Dendritic cell treated with granulocyte-macrophage colony-stimulating factor and Interleukin-4, amounts not matched to agents 40 ng/mL and 50 ng/mL, for 4 days (primary cell): ENCODE data around the gene BCAS3.
"Not testable (repeated sequence)": the region's sequence is repeated elsewhere in the genome, so short reads cannot be mapped to it uniquely, and the experiment has no call there.

Experiments
- H3K27ac Mint-ChIP-seq: one replicate; pipeline ENCODE4 v1.8.0; 2022; ENCODE audit warnings: mild to moderate bottlenecking, mixed read lengths
- H3K27me3 Mint-ChIP-seq: one replicate; pipeline ENCODE4 v1.8.0; 2022; ENCODE audit warnings: mild to moderate bottlenecking, mixed read lengths
- H3K36me3 Mint-ChIP-seq: one replicate; pipeline ENCODE4 v1.8.0; 2022; ENCODE audit warnings: low read depth, mixed read lengths
- H3K4me1 Mint-ChIP-seq: one replicate; pipeline ENCODE4 v1.8.0; 2022; ENCODE audit warnings: low read depth, mixed read lengths
- H3K4me3 Mint-ChIP-seq: one replicate; pipeline ENCODE4 v1.8.0; 2022; ENCODE audit warnings: mild to moderate bottlenecking, moderate library complexity, mixed read lengths
- H3K9me3 Mint-ChIP-seq: one replicate; pipeline ENCODE4 v1.8.0; 2022; ENCODE audit warnings: mixed read lengths
- intact Hi-C: fragments of 100-400 bp; cut with micrococcal nuclease; formaldehyde crosslinking; loops from one replicate; pipeline ENCODE4 v1.15.0; 2022

BCAS3 gene

DNA sequence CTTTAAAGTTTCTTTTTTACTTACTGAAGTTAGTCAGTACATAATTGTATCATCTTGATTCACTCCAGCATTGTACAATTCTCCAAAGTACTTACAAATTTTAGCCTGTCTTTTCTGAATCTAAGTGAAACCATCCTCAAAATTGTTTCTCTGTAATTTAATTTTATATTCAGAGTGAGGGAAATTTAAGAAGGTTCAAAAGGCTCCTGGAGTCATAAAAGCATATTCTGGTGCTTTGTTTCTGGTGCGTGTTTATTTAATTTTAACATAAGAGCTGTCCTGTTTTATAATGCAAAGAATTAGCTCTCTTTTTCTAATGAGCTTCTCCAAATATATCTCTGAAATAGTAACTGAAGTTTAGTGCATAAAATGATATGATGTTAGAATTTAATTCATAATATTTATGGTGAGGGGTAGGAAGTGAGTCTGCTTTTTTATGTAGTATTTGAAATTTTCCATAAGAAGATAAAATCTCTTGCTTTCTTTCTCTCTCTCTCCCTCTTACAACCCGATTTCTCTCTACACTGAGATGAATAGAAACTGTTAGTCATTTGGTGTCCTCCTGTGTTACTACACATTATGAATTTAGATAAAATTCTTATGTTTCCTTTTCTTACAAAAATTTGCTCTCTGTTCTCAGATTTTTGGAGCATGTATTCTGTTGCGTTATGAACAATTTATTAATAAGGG is 339.8 kb downstream of the BCAS3 start:
- Mint-ChIP-seq H3K4me1 (no peaks in the 10 kb centered on the region), H3K4me3 (no peak overlapping the region), H3K27ac (no peak overlapping the region), H3K9me3 (no peaks in the 10 kb centered on the region), H3K36me3 (peaks cover 5% of the 10 kb centered on the region), H3K27me3 (no peaks in the 10 kb centered on the region)
- intact Hi-C loops = no loop called here

GRCh38 chr17:61018938-61019337 is 341.3 kb downstream of the BCAS3 start:
- Mint-ChIP-seq H3K4me3 (no peak overlapping the region), H3K27ac (no peak overlapping the region)

GRCh38 chr17:61023996-61024395 is 346.3 kb downstream of the BCAS3 start:
- no peaks in the 10 kb centered on the region for H3K27me3 Mint-ChIP-seq
- no peaks in the 10 kb centered on the region for H3K4me1 Mint-ChIP-seq
- H3K4me3 Mint-ChIP-seq = no peak overlapping the region
- no peak overlapping the region for H3K27ac Mint-ChIP-seq
- intact Hi-C loops = no loop called here
- no peaks in the 10 kb centered on the region for H3K36me3 Mint-ChIP-seq
- H3K9me3 Mint-ChIP-seq = no peaks in the 10 kb centered on the region

More at GRCh38 chr17:61018938-61019337, 341.3 kb downstream of the BCAS3 start:
- Mint-ChIP-seq H3K4me1 (no peaks in the 10 kb centered on the region), H3K27me3 (no peaks in the 10 kb centered on the region), H3K9me3 (no peaks in the 10 kb centered on the region), H3K36me3 (peaks cover 5% of the 10 kb centered on the region)
- intact Hi-C loops = no loop called here

GRCh38 chr17:61026818-61027217 is 349.2 kb downstream of the BCAS3 start:
- Mint-ChIP-seq H3K36me3 (no peaks in the 10 kb centered on the region), H3K27me3 (no peaks in the 10 kb centered on the region), H3K4me3 (no peak overlapping the region), H3K9me3 (no peaks in the 10 kb centered on the region), H3K27ac (no peak overlapping the region), H3K4me1 (no peaks in the 10 kb centered on the region)
- intact Hi-C loops = no loop called here

DNA sequence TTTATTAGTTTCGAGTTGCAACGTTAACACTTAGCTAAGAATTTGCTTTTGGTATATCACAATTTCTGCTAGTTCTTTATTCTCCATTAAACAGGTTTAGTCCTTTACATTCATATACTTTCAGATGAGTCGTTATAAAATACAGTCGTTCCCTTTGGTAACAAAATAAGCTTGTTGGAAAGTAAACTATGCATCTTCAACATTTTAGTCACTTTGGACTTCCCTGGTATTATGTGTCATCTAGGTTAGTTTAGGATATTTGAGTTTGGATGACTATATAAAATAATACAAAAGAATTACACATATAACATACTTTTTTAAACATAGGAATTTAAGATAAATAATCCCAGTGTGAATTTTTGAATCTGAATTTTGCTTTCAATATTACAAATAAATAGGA is 351.5 kb downstream of the BCAS3 start:
- Mint-ChIP-seq H3K9me3 (no peaks in the 10 kb centered on the region), H3K4me1 (no peaks in the 10 kb centered on the region), H3K36me3 (no peaks in the 10 kb centered on the region), H3K4me3 (no peak overlapping the region), H3K27me3 (no peaks in the 10 kb centered on the region), H3K27ac (no peak overlapping the region)
- intact Hi-C loops = no loop called here

DNA sequence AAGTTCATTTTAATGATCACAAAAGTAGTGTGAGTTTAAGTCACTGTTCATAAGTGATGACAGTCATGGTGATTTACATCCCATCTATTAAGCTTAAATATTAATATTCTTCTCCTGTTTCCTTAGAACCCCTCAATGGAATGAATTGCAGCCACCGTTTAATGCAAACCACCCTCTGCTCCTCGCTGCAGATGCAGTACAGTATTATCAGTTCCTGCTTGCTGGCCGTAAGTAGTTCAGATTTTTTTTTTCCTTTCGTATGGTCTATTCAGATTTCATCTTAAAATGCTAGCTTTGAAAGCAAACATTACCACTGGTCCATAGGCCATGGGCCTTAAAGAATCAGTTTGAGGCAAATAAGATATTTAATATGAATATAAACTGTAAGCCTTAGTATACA is 363.0 kb downstream of the BCAS3 start:
- no peaks in the 10 kb centered on the region for H3K27me3 Mint-ChIP-seq
- no peak overlapping the region for H3K27ac Mint-ChIP-seq
- H3K36me3 Mint-ChIP-seq = peaks cover 15% of the 10 kb centered on the region
- no peaks in the 10 kb centered on the region for H3K9me3 Mint-ChIP-seq
- no peak overlapping the region for H3K4me3 Mint-ChIP-seq
- intact Hi-C loops = no loop called here
- no peaks in the 10 kb centered on the region for H3K4me1 Mint-ChIP-seq

DNA sequence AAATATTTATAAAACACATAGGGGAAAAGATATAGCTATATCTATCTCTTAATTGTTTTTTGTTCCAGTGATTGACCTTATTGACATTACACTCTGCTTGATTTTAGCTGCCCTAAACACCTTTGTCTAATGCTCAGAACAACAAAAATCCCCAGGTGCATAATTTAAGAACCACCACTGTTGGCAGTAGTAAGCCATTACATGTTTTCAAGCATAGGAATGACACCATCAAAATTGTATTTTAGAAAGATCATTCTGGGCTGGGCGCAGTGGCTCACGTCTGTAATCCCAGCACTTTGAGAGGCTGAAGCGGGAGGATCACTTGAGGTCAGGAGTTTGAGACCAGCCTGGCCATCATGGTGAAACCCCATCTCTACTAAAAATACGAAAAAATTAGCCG is 364.7 kb downstream of the BCAS3 start:
- H3K27ac Mint-ChIP-seq, H3K4me1 Mint-ChIP-seq, H3K27me3 Mint-ChIP-seq, intact Hi-C loops, H3K9me3 Mint-ChIP-seq, H3K4me3 Mint-ChIP-seq: not testable (repeated sequence)
- H3K36me3 Mint-ChIP-seq = peaks cover 15% of the 10 kb centered on the region

- Mint-ChIP-seq H3K36me3 (no peaks in the 10 kb centered on the region), H3K4me1 (no peaks in the 10 kb centered on the region), H3K9me3 (no peaks in the 10 kb centered on the region), H3K4me3 (no peak overlapping the region), H3K27ac (no peak overlapping the region), H3K27me3 (no peaks in the 10 kb centered on the region)
- intact Hi-C loops = no loop called here
Measured at GRCh38 chr17:61047515-61047914, 369.9 kb downstream of the BCAS3 start.

- H3K9me3 Mint-ChIP-seq = no peaks in the 10 kb centered on the region
- H3K4me3 Mint-ChIP-seq = no peak overlapping the region
- intact Hi-C loops = no loop called here
- no peak overlapping the region for H3K27ac Mint-ChIP-seq
- no peaks in the 10 kb centered on the region for H3K4me1 Mint-ChIP-seq
- no peaks in the 10 kb centered on the region for H3K27me3 Mint-ChIP-seq
- no peaks in the 10 kb centered on the region for H3K36me3 Mint-ChIP-seq
Measured at GRCh38 chr17:61048376-61049106, 370.9 kb downstream of the BCAS3 start.

DNA sequence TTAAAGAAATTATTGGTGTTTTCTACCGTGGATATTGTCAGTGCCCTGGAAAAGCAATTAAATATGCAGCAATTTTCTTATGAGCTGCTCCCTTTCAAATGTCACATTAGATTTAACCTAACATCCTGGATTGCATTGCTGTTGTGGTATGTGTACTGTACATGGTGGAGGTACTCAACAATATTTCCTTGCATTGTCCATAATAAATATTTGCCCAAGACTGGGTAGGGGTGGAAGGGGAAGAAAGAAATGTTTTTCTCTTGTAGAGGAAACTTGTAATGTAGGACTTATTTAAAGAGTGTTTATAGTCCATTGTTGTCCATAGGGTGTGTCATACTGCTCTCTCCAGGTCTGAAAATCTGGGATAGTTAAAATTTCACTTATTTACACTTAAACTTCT is 375.8 kb downstream of the BCAS3 start:
- Mint-ChIP-seq H3K27me3 (no peaks in the 10 kb centered on the region), H3K9me3 (no peaks in the 10 kb centered on the region), H3K27ac (no peak overlapping the region), H3K4me1 (no peaks in the 10 kb centered on the region), H3K36me3 (no peaks in the 10 kb centered on the region), H3K4me3 (no peak overlapping the region)
- intact Hi-C loops = no loop called here

- intact Hi-C loops = no loop called here
Measured at GRCh38 chr17:61054436-61054835, 376.8 kb downstream of the BCAS3 start.

DNA sequence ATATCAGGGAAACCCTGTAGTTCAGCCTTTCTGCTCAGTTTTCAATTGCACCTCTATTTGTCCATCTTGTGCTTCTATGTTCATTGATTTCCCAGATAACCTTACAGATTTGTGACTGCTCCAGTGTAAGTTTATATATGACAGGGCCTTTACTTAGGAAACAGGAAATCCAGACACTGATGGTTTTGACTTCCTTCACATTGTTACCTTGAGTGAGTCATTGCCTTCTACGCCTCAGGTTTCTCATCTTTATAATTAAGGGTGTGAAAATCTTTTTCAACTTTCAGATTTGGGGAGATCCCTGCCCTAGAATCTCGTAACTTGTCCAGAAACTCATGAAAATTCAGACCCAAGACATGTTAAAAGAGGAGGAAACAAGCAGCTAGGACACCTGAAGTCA is 379.6 kb downstream of the BCAS3 start:
- Mint-ChIP-seq H3K4me1 (no peaks in the 10 kb centered on the region), H3K9me3 (no peaks in the 10 kb centered on the region), H3K27ac (no peak overlapping the region), H3K27me3 (no peaks in the 10 kb centered on the region), H3K4me3 (no peak overlapping the region), H3K36me3 (no peaks in the 10 kb centered on the region)
- intact Hi-C loops = no loop called here

More at GRCh38 chr17:61054436-61054835, 376.8 kb downstream of the BCAS3 start:
- no peaks in the 10 kb centered on the region for H3K36me3 Mint-ChIP-seq
- no peak overlapping the region for H3K27ac Mint-ChIP-seq
- H3K4me3 Mint-ChIP-seq = no peak overlapping the region
- no peaks in the 10 kb centered on the region for H3K9me3 Mint-ChIP-seq
- no peaks in the 10 kb centered on the region for H3K27me3 Mint-ChIP-seq
- H3K4me1 Mint-ChIP-seq = no peaks in the 10 kb centered on the region

DNA sequence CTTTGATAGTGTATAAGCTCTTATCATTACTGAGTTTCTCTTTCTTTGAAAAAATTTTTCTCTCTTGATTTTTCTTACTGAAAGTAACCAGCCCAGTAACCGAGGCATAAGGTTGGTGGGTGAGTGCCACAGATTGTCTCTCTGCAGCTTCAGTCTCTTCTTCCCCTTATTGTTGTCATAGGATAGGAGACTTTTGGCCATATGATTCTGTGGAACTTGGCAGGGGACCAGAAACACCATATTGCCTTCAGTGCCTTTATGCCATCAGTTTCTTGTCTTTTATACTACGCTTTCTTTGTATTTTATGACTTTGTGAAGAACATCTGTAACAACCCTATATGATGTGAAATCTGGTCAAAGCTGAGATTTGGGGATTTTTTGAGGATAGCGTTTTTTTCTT is 380.4 kb downstream of the BCAS3 start:
- H3K36me3 Mint-ChIP-seq = no peaks in the 10 kb centered on the region
- no peaks in the 10 kb centered on the region for H3K9me3 Mint-ChIP-seq
- intact Hi-C loops = no loop called here
- no peaks in the 10 kb centered on the region for H3K27me3 Mint-ChIP-seq
- H3K4me1 Mint-ChIP-seq = no peaks in the 10 kb centered on the region
- no peak overlapping the region for H3K4me3 Mint-ChIP-seq
- no peak overlapping the region for H3K27ac Mint-ChIP-seq

DNA sequence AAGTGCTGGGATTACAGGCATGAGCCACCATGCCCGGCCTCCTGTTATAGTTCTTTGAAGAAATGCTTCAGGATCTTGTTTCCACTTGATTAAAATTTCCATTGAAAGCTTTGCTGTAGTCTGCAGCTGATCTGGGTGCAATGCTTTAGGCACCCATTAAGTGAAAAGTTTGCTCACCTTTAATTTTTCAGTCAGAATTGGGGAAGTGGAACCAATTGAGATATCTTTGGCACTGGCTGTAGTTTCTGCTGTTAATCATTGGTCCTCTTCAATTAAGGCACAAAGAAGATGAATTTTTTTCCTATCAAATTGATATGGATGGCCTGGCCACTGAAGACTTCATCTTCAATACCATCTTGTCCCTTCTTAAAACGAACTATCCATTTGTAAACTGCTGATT is 385.9 kb downstream of the BCAS3 start:
- Mint-ChIP-seq H3K4me1 (no peaks in the 10 kb centered on the region), H3K9me3 (no peaks in the 10 kb centered on the region), H3K36me3 (no peaks in the 10 kb centered on the region), H3K27ac (no peak overlapping the region), H3K27me3 (no peaks in the 10 kb centered on the region), H3K4me3 (no peak overlapping the region)
- intact Hi-C loops = no loop called here
